ENCODE data around the gene DCD.

GRCh38 chr12:54684636-54685630, 36.8 kb upstream of the DCD start:
- TF ChIP-seq, protein P1, sequence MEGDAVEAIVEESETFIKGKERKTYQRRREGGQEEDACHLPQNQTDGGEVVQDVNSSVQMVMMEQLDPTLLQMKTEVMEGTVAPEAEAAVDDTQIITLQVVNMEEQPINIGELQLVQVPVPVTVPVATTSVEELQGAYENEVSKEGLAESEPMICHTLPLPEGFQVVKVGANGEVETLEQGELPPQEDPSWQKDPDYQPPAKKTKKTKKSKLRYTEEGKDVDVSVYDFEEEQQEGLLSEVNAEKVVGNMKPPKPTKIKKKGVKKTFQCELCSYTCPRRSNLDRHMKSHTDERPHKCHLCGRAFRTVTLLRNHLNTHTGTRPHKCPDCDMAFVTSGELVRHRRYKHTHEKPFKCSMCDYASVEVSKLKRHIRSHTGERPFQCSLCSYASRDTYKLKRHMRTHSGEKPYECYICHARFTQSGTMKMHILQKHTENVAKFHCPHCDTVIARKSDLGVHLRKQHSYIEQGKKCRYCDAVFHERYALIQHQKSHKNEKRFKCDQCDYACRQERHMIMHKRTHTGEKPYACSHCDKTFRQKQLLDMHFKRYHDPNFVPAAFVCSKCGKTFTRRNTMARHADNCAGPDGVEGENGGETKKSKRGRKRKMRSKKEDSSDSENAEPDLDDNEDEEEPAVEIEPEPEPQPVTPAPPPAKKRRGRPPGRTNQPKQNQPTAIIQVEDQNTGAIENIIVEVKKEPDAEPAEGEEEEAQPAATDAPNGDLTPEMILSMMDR (IDR thresholded peaks at IDR 0.05; ENCODE audit: insufficient read depth, low read length) = no peak
- TF ChIP-seq SPI1 (IDR thresholded peaks at IDR 0.05; ENCODE audit: borderline replicate concordance, low read depth) = no peak

All from HL-60 (cell line).